ENCODE data around the gene TNS1.

DNA sequence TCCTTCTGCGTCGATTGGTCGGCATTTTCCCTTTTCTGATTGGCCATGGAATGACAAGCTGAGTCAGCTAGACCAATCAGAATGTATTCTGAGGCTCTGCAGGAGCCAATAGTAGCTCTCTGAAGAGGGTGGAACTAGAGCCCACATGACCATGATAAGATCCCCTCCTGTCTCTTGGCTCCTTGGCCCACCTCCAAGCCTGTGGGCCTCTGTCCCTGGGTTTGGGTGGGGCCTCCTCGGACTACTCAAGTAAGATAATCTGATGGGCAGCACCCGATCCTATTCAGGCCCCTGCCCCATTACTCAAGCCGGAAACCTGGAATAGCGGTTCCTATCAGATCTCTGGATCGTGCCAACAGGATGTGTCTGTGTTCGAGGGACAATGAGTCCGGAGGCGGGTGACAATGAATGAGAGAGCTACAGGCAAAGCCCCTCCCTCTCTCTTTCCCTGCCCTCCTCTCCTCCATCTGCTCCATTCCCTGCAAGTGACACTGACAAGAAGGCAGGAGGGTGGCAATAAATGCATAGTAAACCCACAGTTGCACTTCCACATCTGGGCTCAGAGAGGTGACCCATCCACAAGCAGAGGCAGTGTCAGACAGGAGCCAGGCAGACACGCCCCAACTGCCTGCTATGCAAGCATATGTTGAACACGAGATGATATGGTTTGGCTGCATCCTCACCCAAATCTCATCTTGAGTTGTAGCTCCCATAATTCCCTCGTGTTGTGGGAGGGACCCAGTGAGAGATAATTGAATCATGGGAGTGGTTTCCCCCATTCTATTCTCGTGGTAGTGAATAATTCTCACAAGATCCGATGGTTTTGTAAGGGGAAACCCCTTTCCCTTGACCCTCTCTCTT, 114.7 kb downstream of the TNS1 start:
- TF ChIP-seq, protein P1, sequence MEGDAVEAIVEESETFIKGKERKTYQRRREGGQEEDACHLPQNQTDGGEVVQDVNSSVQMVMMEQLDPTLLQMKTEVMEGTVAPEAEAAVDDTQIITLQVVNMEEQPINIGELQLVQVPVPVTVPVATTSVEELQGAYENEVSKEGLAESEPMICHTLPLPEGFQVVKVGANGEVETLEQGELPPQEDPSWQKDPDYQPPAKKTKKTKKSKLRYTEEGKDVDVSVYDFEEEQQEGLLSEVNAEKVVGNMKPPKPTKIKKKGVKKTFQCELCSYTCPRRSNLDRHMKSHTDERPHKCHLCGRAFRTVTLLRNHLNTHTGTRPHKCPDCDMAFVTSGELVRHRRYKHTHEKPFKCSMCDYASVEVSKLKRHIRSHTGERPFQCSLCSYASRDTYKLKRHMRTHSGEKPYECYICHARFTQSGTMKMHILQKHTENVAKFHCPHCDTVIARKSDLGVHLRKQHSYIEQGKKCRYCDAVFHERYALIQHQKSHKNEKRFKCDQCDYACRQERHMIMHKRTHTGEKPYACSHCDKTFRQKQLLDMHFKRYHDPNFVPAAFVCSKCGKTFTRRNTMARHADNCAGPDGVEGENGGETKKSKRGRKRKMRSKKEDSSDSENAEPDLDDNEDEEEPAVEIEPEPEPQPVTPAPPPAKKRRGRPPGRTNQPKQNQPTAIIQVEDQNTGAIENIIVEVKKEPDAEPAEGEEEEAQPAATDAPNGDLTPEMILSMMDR (IDR thresholded peaks at IDR 0.05), result no peak
- TF ChIP-seq EZH2 (IDR thresholded peaks at IDR 0.05) (no peak), EZH2phosphoT487 (IDR thresholded peaks at IDR 0.05) (no peak)
